Activated CD4-positive, alpha-beta memory T cell treated with anti-CD3 and anti-CD28 coated beads for 36 hours (primary cell): ENCODE data around the gene STAB1. TPM values are rescaled to one million over a fixed set of nuclear protein-coding genes. Genes with fewer than 3 reads are reported as not detected.

Source experiments
- CTCF ChIA-PET: fragments of 350-600 bp; sonication (Branson Sonifier 250); formaldehyde crosslinking; loops from one replicate; lab custom pipeline; 2021; ENCODE audit warnings: antibody characterized with exemption, inconsistent platforms; lab: Charles Lee
- POLR2A ChIA-PET: fragments of 350-600 bp; sonication (Branson Sonifier 250); formaldehyde crosslinking; loops from one replicate; lab custom pipeline; 2021; ENCODE audit warnings: antibody characterized with exemption; lab: Charles Lee
- DNase-seq: peaks from one replicate; pipeline ENCODE4 v3.0.0-alpha.2; 2020
- H3K27ac Mint-ChIP-seq: one replicate; pipeline ENCODE4 v1.8.0; 2021; ENCODE audit warnings: mixed read lengths
- H3K27me3 Mint-ChIP-seq: one replicate; pipeline ENCODE4 v1.8.0; 2021; ENCODE audit warnings: mixed read lengths
- H3K36me3 Mint-ChIP-seq: one replicate; pipeline ENCODE4 v1.8.0; 2021; ENCODE audit warnings: mixed read lengths
- H3K4me1 Mint-ChIP-seq: one replicate; pipeline ENCODE4 v1.8.0; 2021; ENCODE audit warnings: low read depth, mixed read lengths
- H3K4me3 Mint-ChIP-seq: one replicate; pipeline ENCODE4 v1.8.0; 2021; ENCODE audit warnings: mild to moderate bottlenecking, mixed read lengths
- H3K9me3 Mint-ChIP-seq: one replicate; pipeline ENCODE4 v1.8.0; 2021; ENCODE audit warnings: mixed read lengths
- intact Hi-C: fragments of 100-400 bp; cut with micrococcal nuclease; formaldehyde crosslinking; loops from one replicate; pipeline ENCODE4 v1.15.1; 2023
- total RNA-seq, 2 experiments: library from RNA; stranded (reverse); gene quantifications; one replicate each; pipeline ENCODE4 v1.2.3, GENCODE V29; 2021

Gene STAB1
- total RNA-seq, 2 experiments from 2014 or later: 0.14 TPM; not detected in 1

GRCh38 chr3:52517796-52518722 lies 22.9 kb downstream of the STAB1 start:
- no peak overlapping the region for H3K27ac Mint-ChIP-seq
- CTCF ChIA-PET: interaction anchor here (0.6 kb wide), 1 partner anchor 113 kb away, joined by 4 read pairs; no protein-coding TSS in a partner anchor
- H3K36me3 Mint-ChIP-seq: no peaks in the 10 kb centered on the region
- no peak for DNase-seq
- no peaks in the 10 kb centered on the region for H3K27me3 Mint-ChIP-seq
- no peaks in the 10 kb centered on the region for H3K9me3 Mint-ChIP-seq
- intact Hi-C loops: no loop called here
- POLR2A ChIA-PET: no interaction called here
- no peak overlapping the region for H3K4me3 Mint-ChIP-seq
- H3K4me1 Mint-ChIP-seq: no peaks in the 10 kb centered on the region

DNA sequence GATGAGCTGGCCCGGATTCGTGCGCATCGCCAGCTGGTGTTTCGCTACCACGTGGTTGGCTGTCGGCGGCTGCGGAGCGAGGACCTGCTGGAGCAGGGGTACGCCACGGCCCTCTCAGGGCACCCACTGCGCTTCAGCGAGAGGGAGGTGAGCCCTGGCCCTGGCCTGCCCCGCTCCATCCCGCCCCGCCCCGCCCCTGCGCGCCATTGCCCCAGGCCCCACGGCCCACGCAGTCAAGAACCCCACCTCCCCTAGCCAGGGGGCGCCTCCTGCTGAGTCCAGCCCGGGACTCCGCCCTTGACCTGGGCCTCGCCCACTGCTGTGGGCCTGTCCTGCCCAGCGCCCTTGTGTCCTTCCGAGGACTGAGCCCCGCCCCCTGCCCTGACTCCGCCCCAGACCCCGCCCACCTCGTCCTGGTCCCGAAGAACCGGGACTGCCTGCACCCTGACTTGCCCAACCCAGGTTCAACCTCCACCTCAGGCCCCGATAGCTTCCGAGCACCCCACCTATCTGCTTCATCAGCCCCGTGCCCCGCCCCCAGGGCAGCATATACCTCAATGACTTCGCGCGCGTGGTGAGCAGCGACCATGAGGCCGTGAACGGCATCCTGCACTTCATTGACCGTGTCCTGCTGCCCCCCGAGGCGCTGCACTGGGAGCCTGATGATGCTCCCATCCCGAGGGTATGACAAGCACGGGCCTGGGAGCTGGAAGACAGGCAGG lies 23.7 kb downstream of the STAB1 start:
- no peak overlapping the region for H3K4me3 Mint-ChIP-seq
- no peaks in the 10 kb centered on the region for H3K27me3 Mint-ChIP-seq
- DNase-seq: no peak
- ChIA-PET POLR2A (no interaction called here), CTCF (interaction anchor here (0.6 kb wide), 1 partner anchor 114 kb away, joined by 4 read pairs; no protein-coding TSS in a partner anchor)
- no peaks in the 10 kb centered on the region for H3K4me1 Mint-ChIP-seq
- no peak overlapping the region for H3K27ac Mint-ChIP-seq
- H3K36me3 Mint-ChIP-seq: no peaks in the 10 kb centered on the region
- intact Hi-C loops: no loop called here
- H3K9me3 Mint-ChIP-seq: no peaks in the 10 kb centered on the region

DNA sequence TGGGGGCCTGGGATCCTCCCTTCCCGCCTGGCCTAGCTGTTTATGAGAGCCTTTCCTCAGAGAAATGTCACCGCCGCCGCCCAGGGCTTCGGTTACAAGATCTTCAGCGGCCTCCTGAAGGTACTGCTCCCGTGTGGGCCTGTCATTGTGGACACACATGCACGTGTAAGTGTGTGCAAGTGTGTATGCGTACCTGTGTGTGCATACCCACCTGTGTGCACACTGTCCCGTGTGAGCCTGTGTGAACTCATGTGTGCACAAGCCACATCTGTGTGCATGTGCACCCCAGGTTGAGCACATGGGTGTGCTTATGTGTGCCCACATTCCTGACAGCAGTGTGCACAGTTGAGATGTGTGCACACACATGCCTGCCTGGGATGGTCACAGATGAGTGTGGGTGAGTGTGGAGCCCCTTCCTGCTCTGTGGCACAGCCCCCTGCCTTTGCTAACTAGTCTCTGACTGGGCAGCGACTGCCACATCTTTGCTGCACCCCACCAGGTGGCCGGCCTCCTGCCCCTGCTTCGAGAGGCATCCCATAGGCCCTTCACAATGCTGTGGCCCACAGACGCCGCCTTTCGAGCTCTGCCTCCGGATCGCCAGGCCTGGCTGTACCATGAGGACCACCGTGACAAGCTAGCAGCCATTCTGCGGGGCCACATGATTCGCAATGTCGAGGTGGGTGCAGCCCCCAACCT lies 24.5 kb downstream of the STAB1 start:
- Mint-ChIP-seq H3K36me3 (peaks cover 7% of the 10 kb centered on the region), H3K27ac (no peak overlapping the region), H3K4me3 (no peak overlapping the region), H3K27me3 (no peaks in the 10 kb centered on the region), H3K9me3 (no peaks in the 10 kb centered on the region), H3K4me1 (no peaks in the 10 kb centered on the region)
- intact Hi-C loops: no loop called here
- DNase-seq: no peak
- CTCF ChIA-PET: no interaction called here
- POLR2A ChIA-PET: no interaction called here

DNA sequence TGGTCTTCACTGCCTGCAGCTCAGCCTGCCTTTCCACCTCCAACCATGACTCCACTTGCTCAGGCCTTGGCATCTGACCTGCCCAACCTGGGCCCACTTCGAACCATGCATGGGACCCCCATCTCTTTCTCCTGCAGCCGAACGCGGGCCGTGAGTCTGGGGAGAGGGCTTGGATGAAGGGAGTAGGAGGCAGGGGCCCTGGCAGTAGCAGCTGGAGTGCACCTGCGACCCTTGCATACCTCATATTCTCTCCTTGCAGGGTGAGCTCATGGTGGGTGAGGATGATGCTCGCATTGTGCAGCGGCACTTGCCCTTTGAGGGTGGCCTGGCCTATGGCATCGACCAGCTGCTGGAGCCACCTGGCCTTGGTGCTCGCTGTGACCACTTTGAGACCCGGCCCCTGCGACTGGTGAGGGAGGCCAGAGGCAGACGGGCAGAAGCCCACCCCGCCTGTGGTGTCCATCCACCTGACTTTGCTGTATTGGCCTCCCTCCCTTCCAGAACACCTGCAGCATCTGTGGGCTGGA lies 25.1 kb downstream of the STAB1 start:
- Mint-ChIP-seq H3K9me3 (no peaks in the 10 kb centered on the region), H3K4me3 (no peak overlapping the region), H3K4me1 (no peaks in the 10 kb centered on the region), H3K27me3 (no peaks in the 10 kb centered on the region), H3K36me3 (peaks cover 7% of the 10 kb centered on the region), H3K27ac (no peak overlapping the region)
- DNase-seq: no peak
- intact Hi-C loops: no loop called here
- CTCF ChIA-PET: no interaction called here
- POLR2A ChIA-PET: no interaction called here

DNA sequence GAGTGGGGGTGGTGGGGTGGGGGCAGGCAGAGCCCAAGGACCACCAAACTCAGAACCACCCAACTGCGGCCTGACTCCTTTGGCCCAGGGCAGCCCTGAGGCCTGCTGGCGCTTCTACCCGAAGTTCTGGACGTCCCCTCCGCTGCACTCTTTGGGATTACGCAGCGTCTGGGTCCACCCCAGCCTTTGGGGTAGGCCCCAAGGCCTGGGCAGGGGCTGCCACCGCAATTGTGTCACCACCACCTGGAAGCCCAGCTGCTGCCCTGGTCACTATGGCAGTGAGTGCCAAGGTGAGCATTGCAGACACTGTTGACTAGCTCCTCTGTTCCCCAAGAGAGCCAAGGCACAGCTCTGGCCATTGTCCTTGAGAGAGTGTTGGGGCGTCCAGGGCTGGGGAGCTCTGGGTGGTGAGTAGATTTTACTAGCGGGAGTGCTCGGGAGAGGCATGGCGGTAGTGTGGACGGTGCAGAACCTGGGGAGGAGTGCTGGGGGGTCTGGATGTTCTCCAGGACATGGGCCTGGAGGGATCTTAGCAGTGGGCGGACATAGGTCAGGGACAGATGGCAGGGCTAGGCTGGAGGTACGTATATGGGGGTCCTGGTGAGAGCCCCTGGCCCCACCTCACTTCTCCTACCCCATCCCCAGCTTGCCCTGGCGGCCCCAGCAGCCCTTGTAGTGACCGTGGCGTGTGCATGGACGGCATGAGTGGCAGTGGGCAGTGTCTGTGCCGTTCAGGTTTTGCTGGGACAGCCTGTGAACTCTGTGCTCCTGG lies 25.8 kb downstream of the STAB1 start:
- H3K27me3 Mint-ChIP-seq: no peaks in the 10 kb centered on the region
- H3K36me3 Mint-ChIP-seq: peaks cover 7% of the 10 kb centered on the region
- H3K4me1 Mint-ChIP-seq: no peaks in the 10 kb centered on the region
- DNase-seq: no peak
- POLR2A ChIA-PET: no interaction called here
- H3K9me3 Mint-ChIP-seq: no peaks in the 10 kb centered on the region
- H3K4me3 Mint-ChIP-seq: no peak overlapping the region
- no peak overlapping the region for H3K27ac Mint-ChIP-seq
- CTCF ChIA-PET: no interaction called here
- intact Hi-C loops: no loop called here

GRCh38 chr3:52521488-52521824 lies 26.3 kb downstream of the STAB1 start:
- H3K27ac Mint-ChIP-seq: no peak overlapping the region
- no peak overlapping the region for H3K4me3 Mint-ChIP-seq
- POLR2A ChIA-PET: no interaction called here
- H3K9me3 Mint-ChIP-seq: no peaks in the 10 kb centered on the region
- no peak for DNase-seq
- H3K27me3 Mint-ChIP-seq: no peaks in the 10 kb centered on the region
- intact Hi-C loops: no loop called here
- CTCF ChIA-PET: no interaction called here
- H3K36me3 Mint-ChIP-seq: peaks cover 7% of the 10 kb centered on the region
- H3K4me1 Mint-ChIP-seq: no peaks in the 10 kb centered on the region

DNA sequence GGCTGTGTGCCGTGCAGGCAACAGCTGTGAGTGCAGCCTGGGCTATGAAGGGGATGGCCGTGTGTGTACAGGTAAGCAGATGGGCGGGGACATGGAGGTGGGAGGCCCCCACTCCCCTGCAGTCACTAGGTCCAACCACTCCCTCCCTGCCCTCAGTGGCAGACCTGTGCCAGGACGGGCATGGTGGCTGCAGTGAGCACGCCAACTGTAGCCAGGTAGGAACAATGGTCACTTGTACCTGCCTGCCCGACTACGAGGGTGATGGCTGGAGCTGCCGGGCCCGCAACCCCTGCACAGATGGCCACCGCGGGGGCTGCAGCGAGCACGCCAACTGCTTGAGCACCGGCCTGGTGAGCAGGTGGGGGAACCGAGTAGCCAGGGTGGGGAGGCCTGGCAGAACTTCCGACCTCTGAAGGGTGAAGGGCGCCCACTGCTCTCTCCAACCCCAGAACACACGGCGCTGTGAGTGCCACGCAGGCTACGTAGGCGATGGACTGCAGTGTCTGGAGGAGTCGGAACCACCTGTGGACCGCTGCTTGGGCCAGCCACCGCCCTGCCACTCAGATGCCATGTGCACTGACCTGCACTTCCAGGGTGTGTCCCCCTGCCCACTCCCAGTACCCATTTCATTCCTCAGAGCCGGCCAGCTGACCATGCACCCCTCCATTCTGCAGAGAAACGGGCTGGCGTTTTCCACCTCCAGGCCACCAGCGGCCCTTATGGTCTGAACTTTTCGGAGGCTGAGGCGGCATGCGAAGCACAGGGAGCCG lies 26.9 kb downstream of the STAB1 start:
- POLR2A ChIA-PET: no interaction called here
- DNase-seq: no peak

GRCh38 chr3:52522651-52523251 lies 27.6 kb downstream of the STAB1 start:
- no peaks in the 10 kb centered on the region for H3K4me1 Mint-ChIP-seq
- H3K27me3 Mint-ChIP-seq: no peaks in the 10 kb centered on the region
- H3K27ac Mint-ChIP-seq: no peak overlapping the region
- ChIA-PET CTCF (no interaction called here), POLR2A (no interaction called here)
- no peaks in the 10 kb centered on the region for H3K9me3 Mint-ChIP-seq
- peaks cover 7% of the 10 kb centered on the region for H3K36me3 Mint-ChIP-seq
- H3K4me3 Mint-ChIP-seq: no peak overlapping the region
- DNase-seq: no peak
- intact Hi-C loops: no loop called here

More for the DNA sequence above, 26.9 kb downstream of the STAB1 start:
- Mint-ChIP-seq H3K4me1 (no peaks in the 10 kb centered on the region), H3K27me3 (no peaks in the 10 kb centered on the region), H3K4me3 (no peak overlapping the region), H3K36me3 (peaks cover 7% of the 10 kb centered on the region), H3K9me3 (no peaks in the 10 kb centered on the region), H3K27ac (no peak overlapping the region)
- CTCF ChIA-PET: no interaction called here
- intact Hi-C loops: no loop called here

DNA sequence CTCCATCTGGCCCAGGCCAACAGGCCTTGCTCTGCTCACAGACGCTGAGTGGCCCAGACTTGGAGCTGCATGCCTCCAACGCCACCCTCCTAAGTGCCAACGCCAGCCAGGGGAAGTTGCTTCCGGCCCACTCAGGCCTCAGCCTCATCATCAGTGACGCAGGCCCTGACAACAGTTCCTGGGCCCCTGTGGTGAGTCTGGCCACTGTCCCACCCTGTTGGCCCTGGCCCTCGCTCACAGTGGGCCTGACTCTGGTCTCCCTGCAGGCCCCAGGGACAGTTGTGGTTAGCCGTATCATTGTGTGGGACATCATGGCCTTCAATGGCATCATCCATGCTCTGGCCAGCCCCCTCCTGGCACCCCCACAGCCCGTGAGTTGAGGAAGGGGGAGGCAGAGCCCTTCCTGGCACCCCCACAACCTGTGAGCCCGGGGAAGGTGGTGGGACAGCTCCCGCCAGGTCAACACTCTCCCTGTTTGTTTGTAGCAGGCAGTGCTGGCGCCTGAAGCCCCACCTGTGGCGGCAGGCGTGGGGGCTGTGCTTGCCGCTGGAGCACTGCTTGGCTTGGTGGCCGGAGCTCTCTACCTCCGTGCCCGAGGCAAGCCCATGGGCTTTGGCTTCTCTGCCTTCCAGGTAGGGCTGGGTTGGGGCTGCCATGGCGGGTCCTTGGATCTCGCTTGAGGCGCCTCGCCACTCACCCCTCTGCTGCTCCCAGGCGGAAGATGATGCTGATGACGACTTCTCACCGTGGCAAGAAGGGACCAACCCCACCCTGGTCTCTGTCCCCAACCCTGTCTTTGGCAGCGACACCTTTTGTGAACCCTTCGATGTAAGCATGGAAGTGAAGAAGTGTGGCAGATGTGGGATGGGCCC lies 28.5 kb downstream of the STAB1 start:
- Mint-ChIP-seq H3K4me1 (no peaks in the 10 kb centered on the region), H3K27ac (no peak overlapping the region)
- CTCF ChIA-PET: no interaction called here

DNA sequence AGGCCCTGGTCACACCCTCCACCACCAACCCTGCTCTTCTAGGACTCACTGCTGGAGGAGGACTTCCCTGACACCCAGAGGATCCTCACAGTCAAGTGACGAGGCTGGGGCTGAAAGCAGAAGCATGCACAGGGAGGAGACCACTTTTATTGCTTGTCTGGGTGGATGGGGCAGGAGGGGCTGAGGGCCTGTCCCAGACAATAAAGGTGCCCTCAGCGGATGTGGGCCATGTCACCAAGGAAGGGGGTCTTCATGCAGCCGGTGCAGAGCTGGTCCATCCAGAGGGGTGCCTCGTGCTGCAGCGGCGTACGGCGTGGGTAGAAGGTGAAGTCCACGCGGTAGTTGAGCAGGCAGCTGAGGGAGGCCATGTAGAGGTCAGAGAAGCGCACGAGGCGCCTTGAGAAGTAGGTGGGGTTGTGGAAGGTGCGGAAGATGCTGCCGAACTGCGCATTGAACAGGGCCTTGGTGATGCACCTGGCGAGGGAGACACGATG lies 29.2 kb downstream of the STAB1 start:
- no peaks in the 10 kb centered on the region for H3K9me3 Mint-ChIP-seq
- H3K27ac Mint-ChIP-seq: no peak overlapping the region
- intact Hi-C loops: no loop called here
- peaks cover 7% of the 10 kb centered on the region for H3K36me3 Mint-ChIP-seq
- POLR2A ChIA-PET: no interaction called here
- no peaks in the 10 kb centered on the region for H3K27me3 Mint-ChIP-seq
- H3K4me3 Mint-ChIP-seq: no peak overlapping the region
- CTCF ChIA-PET: no interaction called here
- H3K4me1 Mint-ChIP-seq: no peaks in the 10 kb centered on the region
- DNase-seq: no peak

More for the DNA sequence above, 28.5 kb downstream of the STAB1 start:
- H3K36me3 Mint-ChIP-seq: peaks cover 7% of the 10 kb centered on the region
- POLR2A ChIA-PET: no interaction called here
- no peaks in the 10 kb centered on the region for H3K9me3 Mint-ChIP-seq
- no peaks in the 10 kb centered on the region for H3K27me3 Mint-ChIP-seq
- no peak overlapping the region for H3K4me3 Mint-ChIP-seq
- intact Hi-C loops: no loop called here
- DNase-seq: no peak
